ENCODE data around the gene TPSB2. TPM values are rescaled to one million over a fixed set of nuclear protein-coding genes. Genes with fewer than 3 reads are reported as not detected.
A peak's percentile ranks its signal among the peaks of the same experiment; 100 is the strongest.

The TPSB2 gene
- total RNA-seq, 1 experiment from 2014 or later, result 16.7 TPM

DNA sequence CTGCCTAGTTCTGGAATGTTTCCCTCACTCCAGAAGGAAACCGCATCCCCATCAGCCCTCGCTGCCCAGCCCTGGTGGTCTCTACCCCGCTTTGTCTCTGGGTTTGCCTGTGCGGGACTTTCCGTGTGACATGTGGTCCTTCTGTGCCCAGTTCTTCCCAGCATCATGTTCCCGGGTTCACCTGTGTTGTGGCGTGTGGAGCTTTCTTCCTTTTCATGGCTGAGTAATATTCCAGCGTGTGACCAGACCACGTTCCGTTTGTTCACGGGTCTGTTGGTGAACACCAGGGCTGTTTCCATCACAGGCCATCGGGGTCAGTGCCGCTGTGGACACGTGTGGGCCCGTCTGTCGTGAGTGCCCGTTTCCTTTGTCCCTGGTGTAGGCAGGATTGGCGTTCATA, 45.0 kb downstream of the TPSB2 start:
- POLR2A ChIA-PET (ENCODE audit: low non-redundant PET), result no interaction called here
- H3K36me3 ChIP-seq (ENCODE audit: insufficient read depth, low read length, poor library complexity, severe bottlenecking), result no peaks in the 10 kb centered on the region
- H3K27me3 ChIP-seq (replicated peaks; ENCODE audit: insufficient read depth, low read depth, low read length, poor library complexity), result no peaks in the 10 kb centered on the region
- CTCF ChIA-PET, result no interaction called here
- no peak overlapping the region for H3K27ac ChIP-seq (ENCODE audit: low read depth, low read length, poor library complexity, severe bottlenecking)
- intact Hi-C loops (cut with micrococcal nuclease; ENCODE audit: unreplicated experiment), result no loop called here
- TF ChIP-seq EZH2 (IDR thresholded peaks at IDR 0.05; ENCODE audit: borderline replicate concordance, low read depth, low read length, poor library complexity, severe bottlenecking) (no peak), CTCF (conservative IDR thresholded peaks at IDR 0.05; ENCODE audit: low read depth, low read length) (no peak)
- H3K4me1 ChIP-seq (ENCODE audit: insufficient read depth, low read length, poor library complexity, severe bottlenecking), result no peaks in the 10 kb centered on the region
- DNase-seq (ENCODE audit: low spot score), result no peak
- no TSS peak for BruUV-seq (replicated peaks)
- no peaks in the 10 kb centered on the region for H3K9me3 ChIP-seq (ENCODE audit: low read depth, low read length, poor library complexity, severe bottlenecking)
- H3K4me3 ChIP-seq (ENCODE audit: low read depth, low read length, poor library complexity, severe bottlenecking), result no peak overlapping the region

DNA sequence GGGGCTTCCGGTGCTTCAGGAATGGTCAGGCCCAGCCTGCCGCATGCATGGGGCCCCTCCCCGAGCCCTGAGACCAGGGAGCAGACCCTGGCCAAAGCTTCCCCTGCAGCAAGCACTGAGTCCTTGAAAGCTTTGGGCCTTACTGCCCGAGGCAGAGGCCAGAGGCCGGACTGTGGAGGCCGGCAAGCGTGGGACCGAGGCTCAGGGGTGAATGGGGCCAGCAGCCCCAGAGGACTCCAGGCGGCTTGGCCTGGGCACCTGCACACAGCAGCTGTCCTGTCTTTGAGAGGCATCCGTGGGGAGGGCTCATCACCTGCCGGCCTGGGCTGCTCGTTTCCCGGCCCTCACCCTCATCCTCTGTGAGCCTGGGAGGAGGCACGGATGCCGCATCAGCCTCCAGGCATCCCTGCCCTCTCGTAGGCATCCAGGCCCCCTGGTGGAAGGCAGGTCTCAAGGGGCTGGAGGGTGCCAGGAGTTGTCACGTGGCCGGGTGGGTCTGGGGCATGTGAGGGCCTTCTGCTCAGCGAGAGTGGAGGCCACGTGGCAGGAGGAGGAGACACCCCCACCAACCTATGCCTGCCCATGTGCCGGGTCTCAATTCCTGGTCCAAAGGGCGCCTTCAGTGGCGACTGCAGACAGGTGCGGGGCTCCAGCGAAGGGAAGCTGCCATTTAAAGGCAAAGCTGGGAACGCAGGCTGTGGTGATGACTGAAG, 45.7 kb downstream of the TPSB2 start:
- BruUV-seq (replicated peaks), result no TSS peak
- DNase-seq (ENCODE audit: low spot score), result no peak
- no peak overlapping the region for H3K4me3 ChIP-seq (ENCODE audit: low read depth, low read length, poor library complexity, severe bottlenecking)
- H3K9me3 ChIP-seq (ENCODE audit: low read depth, low read length, poor library complexity, severe bottlenecking), result no peaks in the 10 kb centered on the region
- no peaks in the 10 kb centered on the region for H3K4me1 ChIP-seq (ENCODE audit: insufficient read depth, low read length, poor library complexity, severe bottlenecking)
- no peaks in the 10 kb centered on the region for H3K27me3 ChIP-seq (replicated peaks; ENCODE audit: insufficient read depth, low read depth, low read length, poor library complexity)
- intact Hi-C loops (cut with micrococcal nuclease; ENCODE audit: unreplicated experiment), result no loop called here
- CTCF ChIA-PET, result no interaction called here
- TF ChIP-seq EZH2 (IDR thresholded peaks at IDR 0.05; ENCODE audit: borderline replicate concordance, low read depth, low read length, poor library complexity, severe bottlenecking), result no peak
- 0 out of 2 replicates have a peak, but pooled peaks have one; percentile 14 for TF ChIP-seq CTCF (conservative IDR thresholded peaks at IDR 0.05; ENCODE audit: low read depth, low read length)
- H3K36me3 ChIP-seq (ENCODE audit: insufficient read depth, low read length, poor library complexity, severe bottlenecking), result no peaks in the 10 kb centered on the region
- H3K27ac ChIP-seq (ENCODE audit: low read depth, low read length, poor library complexity, severe bottlenecking), result no peak overlapping the region
- POLR2A ChIA-PET (ENCODE audit: low non-redundant PET), result no interaction called here

- no peak overlapping the region for H3K4me3 ChIP-seq (ENCODE audit: low read depth, low read length, poor library complexity, severe bottlenecking)
- H3K9me3 ChIP-seq (ENCODE audit: low read depth, low read length, poor library complexity, severe bottlenecking), result no peaks in the 10 kb centered on the region
- no peaks in the 10 kb centered on the region for H3K36me3 ChIP-seq (ENCODE audit: insufficient read depth, low read length, poor library complexity, severe bottlenecking)
- no TSS peak for BruUV-seq (replicated peaks)
- DNase-seq (ENCODE audit: low spot score), result peak; percentile 72
- H3K27me3 ChIP-seq (replicated peaks; ENCODE audit: insufficient read depth, low read depth, low read length, poor library complexity), result no peaks in the 10 kb centered on the region
- no peaks in the 10 kb centered on the region for H3K4me1 ChIP-seq (ENCODE audit: insufficient read depth, low read length, poor library complexity, severe bottlenecking)
- TF ChIP-seq EZH2 (IDR thresholded peaks at IDR 0.05; ENCODE audit: borderline replicate concordance, low read depth, low read length, poor library complexity, severe bottlenecking) (no peak), CTCF (conservative IDR thresholded peaks at IDR 0.05; ENCODE audit: low read depth, low read length) (no peak)
- ChIA-PET POLR2A (ENCODE audit: low non-redundant PET) (no interaction called here), CTCF (no interaction called here)
- intact Hi-C loops (cut with micrococcal nuclease; ENCODE audit: unreplicated experiment), result no loop called here
- H3K27ac ChIP-seq (ENCODE audit: low read depth, low read length, poor library complexity, severe bottlenecking), result no peak overlapping the region
These were observed 46.8 kb downstream of the TPSB2 start for GRCh38 chr16:1182950-1183907.

Measured in A673 (cell line).